RKO (cell line): ENCODE measurements around the gene NFXL1.

Experiments used
- DNase-seq: peaks from one replicate; pipeline ENCODE4 v3.0.0-alpha.2; 2016; ENCODE audit warnings: low spot score

NFXL1 gene

GRCh38 chr4:47831026-47831679 is 83.2 kb downstream of the NFXL1 start:
- DNase-seq = no peak

- no peak for DNase-seq
These were observed 83.9 kb downstream of the NFXL1 start for GRCh38 chr4:47830265-47831025.

- no peak for DNase-seq
These were observed 84.9 kb downstream of the NFXL1 start for GRCh38 chr4:47829438-47829837.

- DNase-seq = no peak
These were observed 86.9 kb downstream of the NFXL1 start for GRCh38 chr4:47827343-47828047.

- no peak for DNase-seq
These were observed 89.5 kb downstream of the NFXL1 start for GRCh38 chr4:47824840-47825239.

- no peak for DNase-seq
These were observed 95.2 kb downstream of the NFXL1 start for GRCh38 chr4:47819178-47819577.

- no peak for DNase-seq
These were observed 97.1 kb downstream of the NFXL1 start for GRCh38 chr4:47817275-47817674.

- DNase-seq = no peak
These were observed 97.6 kb downstream of the NFXL1 start for GRCh38 chr4:47816748-47817147.

- DNase-seq = no peak
These were observed 99.6 kb downstream of the NFXL1 start for GRCh38 chr4:47814618-47815295.

GRCh38 chr4:47809654-47810203 is 104.7 kb downstream of the NFXL1 start:
- no peak for DNase-seq

GRCh38 chr4:47804598-47804997 is 109.8 kb downstream of the NFXL1 start:
- no peak for DNase-seq

- no peak for DNase-seq
These were observed 112.8 kb downstream of the NFXL1 start for GRCh38 chr4:47801481-47802002.

- no peak for DNase-seq
These were observed 116.2 kb downstream of the NFXL1 start for GRCh38 chr4:47798165-47798564.
